Testis (tissue), 2 donors: ENCODE results near the gene CELF5.

Experiments
- POLR2A ChIP-seq: fragments of 450-650 bp; IDR thresholded peaks from one replicate; pipeline ENCODE4 v1.6.1; 2017; ENCODE audit warnings: antibody characterized with exemption, mild to moderate bottlenecking, moderate library complexity
- TF ChIP-seq, protein P1 (sequence below), 3 experiments: fragments of 450-650 bp in 2 of 3; fragments of 200-600 bp in 1 of 3; sonication (generic) in 1 of 3; IDR thresholded peaks; one replicate each; pipeline ENCODE4 v1.5.1; 2016 to 2019; ENCODE audit warnings: antibody characterized with exemption in 3 of 3, mild to moderate bottlenecking in 2 of 3, moderate library complexity in 1 of 3

GRCh38 chr19:3176715-3177501 lies 47.6 kb upstream of the CELF5 start:
- TF ChIP-seq, protein P1, sequence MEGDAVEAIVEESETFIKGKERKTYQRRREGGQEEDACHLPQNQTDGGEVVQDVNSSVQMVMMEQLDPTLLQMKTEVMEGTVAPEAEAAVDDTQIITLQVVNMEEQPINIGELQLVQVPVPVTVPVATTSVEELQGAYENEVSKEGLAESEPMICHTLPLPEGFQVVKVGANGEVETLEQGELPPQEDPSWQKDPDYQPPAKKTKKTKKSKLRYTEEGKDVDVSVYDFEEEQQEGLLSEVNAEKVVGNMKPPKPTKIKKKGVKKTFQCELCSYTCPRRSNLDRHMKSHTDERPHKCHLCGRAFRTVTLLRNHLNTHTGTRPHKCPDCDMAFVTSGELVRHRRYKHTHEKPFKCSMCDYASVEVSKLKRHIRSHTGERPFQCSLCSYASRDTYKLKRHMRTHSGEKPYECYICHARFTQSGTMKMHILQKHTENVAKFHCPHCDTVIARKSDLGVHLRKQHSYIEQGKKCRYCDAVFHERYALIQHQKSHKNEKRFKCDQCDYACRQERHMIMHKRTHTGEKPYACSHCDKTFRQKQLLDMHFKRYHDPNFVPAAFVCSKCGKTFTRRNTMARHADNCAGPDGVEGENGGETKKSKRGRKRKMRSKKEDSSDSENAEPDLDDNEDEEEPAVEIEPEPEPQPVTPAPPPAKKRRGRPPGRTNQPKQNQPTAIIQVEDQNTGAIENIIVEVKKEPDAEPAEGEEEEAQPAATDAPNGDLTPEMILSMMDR (IDR thresholded peaks at IDR 0.05) = no peak
- no peak for TF ChIP-seq POLR2A
